ENCODE results near the gene SETDB1.
"Not testable (repeated sequence)": the region's sequence is repeated elsewhere in the genome, so short reads cannot be mapped to it uniquely, and the experiment has no call there.

The SETDB1 gene

GRCh38 chr1:150928286-150928685, 2.1 kb downstream of the SETDB1 start:
- TF ChIP-seq TAF1 (IDR thresholded peaks at IDR 0.05; ENCODE audit: low read depth, low read length) (no peak), SPI1 (IDR thresholded peaks at IDR 0.05; ENCODE audit: low read depth, low read length) (no peak), POU2F2 (IDR thresholded peaks at IDR 0.05; ENCODE audit: low read depth, low read length) (no peak)
- DNase-seq (ENCODE audit: insufficient read length, low spot score) (no peak), FAIRE-seq (no peak)

GRCh38 chr1:150928775-150929174, 2.6 kb downstream of the SETDB1 start:
- DNase-seq (ENCODE audit: insufficient read length, low spot score); FAIRE-seq: not testable (repeated sequence)

GRCh38 chr1:150931773-150932172, 5.6 kb downstream of the SETDB1 start:
- FAIRE-seq (no peak), DNase-seq (ENCODE audit: insufficient read length, low spot score) (no peak)
- TF ChIP-seq POLR2A (IDR thresholded peaks at IDR 0.05; ENCODE audit: low read depth, low read length): no peak
- no peak for TF ChIP-seq SPI1 (IDR thresholded peaks at IDR 0.05; ENCODE audit: low read depth, low read length)
- TF ChIP-seq PAX5 (IDR thresholded peaks at IDR 0.05; ENCODE audit: insufficient read depth, low read length, severe bottlenecking): no peak

- DNase-seq (ENCODE audit: insufficient read length, low spot score): no peak
- no peak for FAIRE-seq
- TF ChIP-seq PAX5 (IDR thresholded peaks at IDR 0.05; ENCODE audit: insufficient read depth, low read length, severe bottlenecking) (no peak), SPI1 (IDR thresholded peaks at IDR 0.05; ENCODE audit: low read depth, low read length) (no peak), POU2F2 (IDR thresholded peaks at IDR 0.05; ENCODE audit: low read depth, low read length) (no peak), POLR2A (IDR thresholded peaks at IDR 0.05; ENCODE audit: low read depth, low read length) (no peak), POLR2AphosphoS5 (IDR thresholded peaks at IDR 0.05; ENCODE audit: low read depth, low read length) (no peak), TAF1 (IDR thresholded peaks at IDR 0.05; ENCODE audit: low read depth, low read length) (no peak)
Measured at GRCh38 chr1:150944856-150945255, 18.7 kb downstream of the SETDB1 start.

- DNase-seq (ENCODE audit: insufficient read length, low spot score): no peak
- FAIRE-seq: no peak
- TF ChIP-seq POLR2AphosphoS5 (IDR thresholded peaks at IDR 0.05; ENCODE audit: low read depth, low read length) (no peak), PAX5 (IDR thresholded peaks at IDR 0.05; ENCODE audit: insufficient read depth, low read length, severe bottlenecking) (no peak), TAF1 (IDR thresholded peaks at IDR 0.05; ENCODE audit: low read depth, low read length) (no peak), POLR2A (IDR thresholded peaks at IDR 0.05; ENCODE audit: low read depth, low read length) (no peak), SPI1 (IDR thresholded peaks at IDR 0.05; ENCODE audit: low read depth, low read length) (no peak), POU2F2 (IDR thresholded peaks at IDR 0.05; ENCODE audit: low read depth, low read length) (no peak)
Measured at GRCh38 chr1:150954708-150955107, 28.5 kb downstream of the SETDB1 start.

- FAIRE-seq (no peak), DNase-seq (ENCODE audit: insufficient read length, low spot score) (no peak)
- TF ChIP-seq POLR2A (IDR thresholded peaks at IDR 0.05; ENCODE audit: low read depth, low read length) (no peak), POLR2AphosphoS5 (IDR thresholded peaks at IDR 0.05; ENCODE audit: low read depth, low read length) (no peak), PAX5 (IDR thresholded peaks at IDR 0.05; ENCODE audit: insufficient read depth, low read length, severe bottlenecking) (no peak), POU2F2 (IDR thresholded peaks at IDR 0.05; ENCODE audit: low read depth, low read length) (no peak), TAF1 (IDR thresholded peaks at IDR 0.05; ENCODE audit: low read depth, low read length) (no peak), SPI1 (IDR thresholded peaks at IDR 0.05; ENCODE audit: low read depth, low read length) (no peak)
Measured at GRCh38 chr1:150955280-150955679, 29.1 kb downstream of the SETDB1 start.

GRCh38 chr1:150957666-150958065, 31.5 kb downstream of the SETDB1 start:
- no peak for TF ChIP-seq POU2F2 (IDR thresholded peaks at IDR 0.05; ENCODE audit: low read depth, low read length)
- TF ChIP-seq POLR2AphosphoS5 (IDR thresholded peaks at IDR 0.05; ENCODE audit: low read depth, low read length): no peak
- no peak for TF ChIP-seq SPI1 (IDR thresholded peaks at IDR 0.05; ENCODE audit: low read depth, low read length)
- no peak for TF ChIP-seq TAF1 (IDR thresholded peaks at IDR 0.05; ENCODE audit: low read depth, low read length)
- TF ChIP-seq POLR2A (IDR thresholded peaks at IDR 0.05; ENCODE audit: low read depth, low read length): no peak
- no peak for TF ChIP-seq PAX5 (IDR thresholded peaks at IDR 0.05; ENCODE audit: insufficient read depth, low read length, severe bottlenecking)
- no peak for DNase-seq (ENCODE audit: insufficient read length, low spot score)
- no peak for FAIRE-seq

- FAIRE-seq: no peak
- TF ChIP-seq POU2F2 (IDR thresholded peaks at IDR 0.05; ENCODE audit: low read depth, low read length) (no peak), POLR2AphosphoS5 (IDR thresholded peaks at IDR 0.05; ENCODE audit: low read depth, low read length) (no peak)
- no peak for DNase-seq (ENCODE audit: insufficient read length, low spot score)
Measured at GRCh38 chr1:150960646-150961045, 34.5 kb downstream of the SETDB1 start.

GRCh38 chr1:150961756-150962155, 35.6 kb downstream of the SETDB1 start:
- no peak for TF ChIP-seq POU2F2 (IDR thresholded peaks at IDR 0.05; ENCODE audit: low read depth, low read length)
- no peak for TF ChIP-seq TAF1 (IDR thresholded peaks at IDR 0.05; ENCODE audit: low read depth, low read length)
- TF ChIP-seq SPI1 (IDR thresholded peaks at IDR 0.05; ENCODE audit: low read depth, low read length): no peak
- TF ChIP-seq PAX5 (IDR thresholded peaks at IDR 0.05; ENCODE audit: insufficient read depth, low read length, severe bottlenecking): no peak
- TF ChIP-seq POLR2AphosphoS5 (IDR thresholded peaks at IDR 0.05; ENCODE audit: low read depth, low read length): no peak
- no peak for TF ChIP-seq POLR2A (IDR thresholded peaks at IDR 0.05; ENCODE audit: low read depth, low read length)
- DNase-seq (ENCODE audit: insufficient read length, low spot score) (no peak), FAIRE-seq (no peak)

- TF ChIP-seq POLR2A (IDR thresholded peaks at IDR 0.05; ENCODE audit: low read depth, low read length) (0 out of 2 replicates have a peak, but pooled peaks have one; percentile 23), TAF1 (IDR thresholded peaks at IDR 0.05; ENCODE audit: low read depth, low read length) (no peak)
- no peak for FAIRE-seq
- no peak for DNase-seq (ENCODE audit: insufficient read length, low spot score)
Measured at GRCh38 chr1:150963321-150964163, 37.4 kb downstream of the SETDB1 start.

GRCh38 chr1:150964164-150964489, 38.0 kb downstream of the SETDB1 start:
- no peak for DNase-seq (ENCODE audit: insufficient read length, low spot score)
- no peak for FAIRE-seq
- TF ChIP-seq POLR2A (IDR thresholded peaks at IDR 0.05; ENCODE audit: low read depth, low read length) (no peak), SPI1 (IDR thresholded peaks at IDR 0.05; ENCODE audit: low read depth, low read length) (no peak), POU2F2 (IDR thresholded peaks at IDR 0.05; ENCODE audit: low read depth, low read length) (no peak), PAX5 (IDR thresholded peaks at IDR 0.05; ENCODE audit: insufficient read depth, low read length, severe bottlenecking) (no peak), POLR2AphosphoS5 (IDR thresholded peaks at IDR 0.05; ENCODE audit: low read depth, low read length) (no peak), TAF1 (IDR thresholded peaks at IDR 0.05; ENCODE audit: low read depth, low read length) (no peak)

Data from GM12891 (cell line).